GM23338 (cell line): ENCODE measurements around the gene SUGP1. TPM values are rescaled to one million over a fixed set of nuclear protein-coding genes. Genes with fewer than 3 reads are reported as not detected.

Experiments used
- ATAC-seq: fragments of 200-7000 bp; cut with Tn5 transposase; 3 replicates; pipeline ENCODE4 v1.9.1; 2020
- DNase-seq: peaks from one replicate; pipeline ENCODE4 v3.0.0-alpha.2; 2015; ENCODE audit warnings: low spot score
- H2AFZ ChIP-seq: fragments of 200-600 bp; sonication (generic); 2 replicates; pipeline ENCODE4 v1.8.0; 2016; ENCODE audit warnings: antibody characterized with exemption, mild to moderate bottlenecking, moderate library complexity
- H3F3A ChIP-seq: fragments of 200-600 bp; sonication (generic); replicated peaks from 2 replicates; pipeline ENCODE4 v1.8.0; 2017; ENCODE audit warnings: antibody characterized with exemption, mixed run types, low read depth
- H3K27ac ChIP-seq: fragments of 200-600 bp; sonication (generic); 2 replicates; pipeline ENCODE4 v1.6.1; 2016; ENCODE audit warnings: low read depth
- H3K27me3 ChIP-seq: fragments of 200-600 bp; sonication (generic); 2 replicates; pipeline ENCODE4 v1.8.0; 2016; ENCODE audit warnings: mild to moderate bottlenecking, mixed run types, moderate library complexity; ENCODE audit not compliant: insufficient read depth
- H3K36me3 ChIP-seq: fragments of 200-600 bp; sonication (generic); 2 replicates; pipeline ENCODE4 v1.8.0; 2016; ENCODE audit warnings: mild to moderate bottlenecking; ENCODE audit not compliant: insufficient read depth
- H3K4me1 ChIP-seq: fragments of 200-600 bp; sonication (generic); 2 replicates; pipeline ENCODE4 v1.8.0; 2016; ENCODE audit warnings: mild to moderate bottlenecking, moderate library complexity; ENCODE audit not compliant: insufficient read depth
- H3K4me2 ChIP-seq: fragments of 200-600 bp; sonication (generic); 2 replicates; pipeline ENCODE4 v1.7.1; 2017; ENCODE audit warnings: mixed run types
- H3K4me3 ChIP-seq: fragments of 200-600 bp; sonication (generic); 2 replicates; pipeline ENCODE4 v1.6.1; 2016; ENCODE audit warnings: mixed run types
- H3K79me2 ChIP-seq: fragments of 200-600 bp; sonication (generic); replicated peaks from 2 replicates; pipeline ENCODE4 v1.8.0; 2017; ENCODE audit warnings: mild to moderate bottlenecking; ENCODE audit not compliant: insufficient read depth
- H3K9me2 ChIP-seq: fragments of 200-600 bp; sonication (generic); 2 replicates; pipeline ENCODE4 v1.8.0; 2017; ENCODE audit not compliant: insufficient read depth
- H4K20me1 ChIP-seq: fragments of 200-600 bp; sonication (generic); replicated peaks from 2 replicates; pipeline ENCODE4 v1.8.0; 2017; ENCODE audit warnings: mild to moderate bottlenecking; ENCODE audit not compliant: insufficient read depth
- H3K27ac Mint-ChIP-seq: 2 replicates; pipeline ENCODE4 v1.8.0; 2020; ENCODE audit warnings: inconsistent platforms, mild to moderate bottlenecking, moderate library complexity, mixed read lengths
- H3K27me3 Mint-ChIP-seq: 3 replicates; pipeline ENCODE4 v1.8.0; 2022; ENCODE audit warnings: low read depth, mild to moderate bottlenecking, moderate library complexity, mixed read lengths, inconsistent platforms; ENCODE audit not compliant: insufficient read depth, poor library complexity
- H3K36me3 Mint-ChIP-seq: 3 replicates; pipeline ENCODE4 v1.8.0; 2021; ENCODE audit warnings: low read depth, mild to moderate bottlenecking, inconsistent platforms, moderate library complexity, mixed read lengths
- H3K4me1 Mint-ChIP-seq: 3 replicates; pipeline ENCODE4 v1.8.0; 2020; ENCODE audit warnings: mild to moderate bottlenecking, inconsistent platforms, mixed read lengths
- H3K4me3 Mint-ChIP-seq: 3 replicates; pipeline ENCODE4 v1.8.0; 2021; ENCODE audit warnings: moderate library complexity, mild to moderate bottlenecking, inconsistent platforms, mixed read lengths
- H3K9me3 Mint-ChIP-seq: 3 replicates; pipeline ENCODE4 v1.8.0; 2020; ENCODE audit warnings: moderate library complexity, mild to moderate bottlenecking, inconsistent platforms, mixed read lengths
- EZH2 ChIP-seq: fragments of 200-600 bp; sonication (generic); IDR thresholded peaks from one replicate; pipeline ENCODE4 v1.8.0; 2017; ENCODE audit warnings: antibody characterized with exemption, mild to moderate bottlenecking, low read depth; ENCODE audit not compliant: unreplicated experiment
- POLR2AphosphoS5 ChIP-seq: IDR thresholded peaks from 2 replicates; pipeline ENCODE4 v1.6.1; 2016; ENCODE audit warnings: antibody characterized with exemption, low read depth
- polyA plus RNA-seq: library from polyadenylated mRNA; unstranded; fragments of >200 nt; fragmentation: Nextera tagmentation; extraction: Ambion mirVana; gene quantifications from 2 replicates; pipeline ENCODE4 v1.2.1, GENCODE V29; 2016
- total RNA-seq: library from RNA; depleted of rRNA; stranded (reverse); fragments of >200 nt; shearing (Covaris generic); gene quantifications from 2 replicates; pipeline ENCODE4 v1.2.3, GENCODE V29; 2014
- TF ChIP-seq, protein P1 (sequence below): fragments of 250-450 bp; sonication (Bioruptor Pico); IDR thresholded peaks from 2 replicates; pipeline ENCODE4 v1.5.0; 2020; ENCODE audit warnings: mild to moderate bottlenecking, moderate library complexity
- TF ChIP-seq, protein P2 (sequence below): IDR thresholded peaks from 2 replicates; pipeline ENCODE4 v1.6.1; 2016; ENCODE audit warnings: antibody characterized with exemption

SUGP1 gene
- total and polyA plus RNA-seq, 2 experiments from 2014 or later = 38.6 to 61.6 TPM

- DNase-seq (no peak), ATAC-seq (no peak)
- Histone ChIP-seq H3K79me2 (no peaks in the 10 kb centered on the region), H3K36me3 (peaks cover 12% of the 10 kb centered on the region; the same call in 1 of the 2 replicates), H3K27me3 (no peaks in the 10 kb centered on the region), H4K20me1 (peaks cover 5% of the 10 kb centered on the region), H3K4me2 (no peak overlapping the region), H2AFZ (no peak overlapping the region), H3F3A (no peaks in the 10 kb centered on the region), H3K27ac (no peak overlapping the region), H3K4me1 (no peaks in the 10 kb centered on the region), H3K4me3 (no peak overlapping the region), H3K9me2 (no peaks in the 10 kb centered on the region)
- H3K36me3 Mint-ChIP-seq = peaks cover 32% of the 10 kb centered on the region
- H3K9me3 Mint-ChIP-seq = no peaks in the 10 kb centered on the region
- H3K27me3 Mint-ChIP-seq = peaks cover 4% of the 10 kb centered on the region
- TF ChIP-seq, protein P1, sequence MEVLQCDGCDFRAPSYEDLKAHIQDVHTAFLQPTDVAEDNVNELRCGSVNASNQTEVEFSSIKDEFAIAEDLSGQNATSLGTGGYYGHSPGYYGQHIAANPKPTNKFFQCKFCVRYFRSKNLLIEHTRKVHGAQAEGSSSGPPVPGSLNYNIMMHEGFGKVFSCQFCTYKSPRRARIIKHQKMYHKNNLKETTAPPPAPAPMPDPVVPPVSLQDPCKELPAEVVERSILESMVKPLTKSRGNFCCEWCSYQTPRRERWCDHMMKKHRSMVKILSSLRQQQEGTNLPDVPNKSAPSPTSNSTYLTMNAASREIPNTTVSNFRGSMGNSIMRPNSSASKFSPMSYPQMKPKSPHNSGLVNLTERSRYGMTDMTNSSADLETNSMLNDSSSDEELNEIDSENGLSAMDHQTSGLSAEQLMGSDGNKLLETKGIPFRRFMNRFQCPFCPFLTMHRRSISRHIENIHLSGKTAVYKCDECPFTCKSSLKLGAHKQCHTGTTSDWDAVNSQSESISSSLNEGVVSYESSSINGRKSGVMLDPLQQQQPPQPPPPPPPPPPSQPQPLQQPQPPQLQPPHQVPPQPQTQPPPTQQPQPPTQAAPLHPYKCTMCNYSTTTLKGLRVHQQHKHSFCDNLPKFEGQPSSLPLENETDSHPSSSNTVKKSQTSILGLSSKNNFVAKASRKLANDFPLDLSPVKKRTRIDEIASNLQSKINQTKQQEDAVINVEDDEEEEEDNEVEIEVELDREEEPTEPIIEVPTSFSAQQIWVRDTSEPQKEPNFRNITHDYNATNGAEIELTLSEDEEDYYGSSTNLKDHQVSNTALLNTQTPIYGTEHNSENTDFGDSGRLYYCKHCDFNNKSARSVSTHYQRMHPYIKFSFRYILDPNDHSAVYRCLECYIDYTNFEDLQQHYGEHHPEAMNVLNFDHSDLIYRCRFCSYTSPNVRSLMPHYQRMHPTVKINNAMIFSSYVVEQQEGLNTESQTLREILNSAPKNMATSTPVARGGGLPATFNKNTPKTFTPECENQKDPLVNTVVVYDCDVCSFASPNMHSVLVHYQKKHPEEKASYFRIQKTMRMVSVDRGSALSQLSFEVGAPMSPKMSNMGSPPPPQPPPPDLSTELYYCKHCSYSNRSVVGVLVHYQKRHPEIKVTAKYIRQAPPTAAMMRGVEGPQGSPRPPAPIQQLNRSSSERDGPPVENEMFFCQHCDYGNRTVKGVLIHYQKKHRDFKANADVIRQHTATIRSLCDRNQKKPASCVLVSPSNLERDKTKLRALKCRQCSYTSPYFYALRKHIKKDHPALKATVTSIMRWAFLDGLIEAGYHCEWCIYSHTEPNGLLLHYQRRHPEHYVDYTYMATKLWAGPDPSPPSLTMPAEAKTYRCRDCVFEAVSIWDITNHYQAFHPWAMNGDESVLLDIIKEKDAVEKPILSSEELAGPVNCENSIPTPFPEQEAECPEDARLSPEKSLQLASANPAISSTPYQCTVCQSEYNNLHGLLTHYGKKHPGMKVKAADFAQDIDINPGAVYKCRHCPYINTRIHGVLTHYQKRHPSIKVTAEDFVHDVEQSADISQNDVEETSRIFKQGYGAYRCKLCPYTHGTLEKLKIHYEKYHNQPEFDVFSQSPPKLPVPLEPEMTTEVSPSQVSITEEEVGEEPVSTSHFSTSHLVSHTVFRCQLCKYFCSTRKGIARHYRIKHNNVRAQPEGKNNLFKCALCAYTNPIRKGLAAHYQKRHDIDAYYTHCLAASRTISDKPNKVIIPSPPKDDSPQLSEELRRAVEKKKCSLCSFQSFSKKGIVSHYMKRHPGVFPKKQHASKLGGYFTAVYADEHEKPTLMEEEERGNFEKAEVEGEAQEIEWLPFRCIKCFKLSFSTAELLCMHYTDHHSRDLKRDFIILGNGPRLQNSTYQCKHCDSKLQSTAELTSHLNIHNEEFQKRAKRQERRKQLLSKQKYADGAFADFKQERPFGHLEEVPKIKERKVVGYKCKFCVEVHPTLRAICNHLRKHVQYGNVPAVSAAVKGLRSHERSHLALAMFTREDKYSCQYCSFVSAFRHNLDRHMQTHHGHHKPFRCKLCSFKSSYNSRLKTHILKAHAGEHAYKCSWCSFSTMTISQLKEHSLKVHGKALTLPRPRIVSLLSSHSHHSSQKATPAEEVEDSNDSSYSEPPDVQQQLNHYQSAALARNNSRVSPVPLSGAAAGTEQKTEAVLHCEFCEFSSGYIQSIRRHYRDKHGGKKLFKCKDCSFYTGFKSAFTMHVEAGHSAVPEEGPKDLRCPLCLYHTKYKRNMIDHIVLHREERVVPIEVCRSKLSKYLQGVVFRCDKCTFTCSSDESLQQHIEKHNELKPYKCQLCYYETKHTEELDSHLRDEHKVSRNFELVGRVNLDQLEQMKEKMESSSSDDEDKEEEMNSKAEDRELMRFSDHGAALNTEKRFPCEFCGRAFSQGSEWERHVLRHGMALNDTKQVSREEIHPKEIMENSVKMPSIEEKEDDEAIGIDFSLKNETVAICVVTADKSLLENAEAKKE (CRISPR knock-in tag) = no peak
- no peak for TF ChIP-seq POLR2AphosphoS5
- no peak for TF ChIP-seq EZH2
- no peaks in the 10 kb centered on the region for H3K4me1 Mint-ChIP-seq
- H3K27ac Mint-ChIP-seq = no peak overlapping the region
- no peak overlapping the region for H3K4me3 Mint-ChIP-seq
These were observed 40.5 kb downstream of the SUGP1 start for GRCh38 chr19:19279853-19280252.

- Histone ChIP-seq H3K79me2 (no peaks in the 10 kb centered on the region), H4K20me1 (peaks cover 4% of the 10 kb centered on the region), H3K27ac (no peak overlapping the region), H3K27me3 (no peaks in the 10 kb centered on the region), H3K9me2 (no peaks in the 10 kb centered on the region), H2AFZ (no peak overlapping the region), H3K36me3 (peaks cover 12% of the 10 kb centered on the region; the same call in 1 of the 2 replicates), H3K4me2 (no peak overlapping the region), H3K4me1 (no peaks in the 10 kb centered on the region), H3F3A (no peaks in the 10 kb centered on the region), H3K4me3 (no peak overlapping the region)
- Mint-ChIP-seq H3K27ac (no peak overlapping the region), H3K27me3 (peaks cover 4% of the 10 kb centered on the region), H3K9me3 (no peaks in the 10 kb centered on the region), H3K4me3 (no peak overlapping the region), H3K36me3 (peaks cover 27% of the 10 kb centered on the region), H3K4me1 (no peaks in the 10 kb centered on the region)
- no peak for DNase-seq
- ATAC-seq = no peak
- TF ChIP-seq, protein P2, sequence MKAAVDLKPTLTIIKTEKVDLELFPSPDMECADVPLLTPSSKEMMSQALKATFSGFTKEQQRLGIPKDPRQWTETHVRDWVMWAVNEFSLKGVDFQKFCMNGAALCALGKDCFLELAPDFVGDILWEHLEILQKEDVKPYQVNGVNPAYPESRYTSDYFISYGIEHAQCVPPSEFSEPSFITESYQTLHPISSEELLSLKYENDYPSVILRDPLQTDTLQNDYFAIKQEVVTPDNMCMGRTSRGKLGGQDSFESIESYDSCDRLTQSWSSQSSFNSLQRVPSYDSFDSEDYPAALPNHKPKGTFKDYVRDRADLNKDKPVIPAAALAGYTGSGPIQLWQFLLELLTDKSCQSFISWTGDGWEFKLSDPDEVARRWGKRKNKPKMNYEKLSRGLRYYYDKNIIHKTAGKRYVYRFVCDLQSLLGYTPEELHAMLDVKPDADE = no peak
- TF ChIP-seq EZH2 = no peak
- TF ChIP-seq, protein P1 (CRISPR knock-in tag) = no peak
These were observed 41.2 kb downstream of the SUGP1 start for GRCh38 chr19:19279062-19279612.
